Retinal pigment epithelial cell (primary cell): ENCODE results near the gene IL1B.

Source experiments
- DNase-seq: peaks from one replicate; pipeline ENCODE4 v3.0.0-alpha.2; 2010; ENCODE audit warnings: low read depth
- H3K4me3 ChIP-seq: 2 replicates; pipeline ENCODE4 v1.5.1; 2011; ENCODE audit warnings: mild to moderate bottlenecking, low read length, control low read depth, moderate library complexity
- CTCF ChIP-seq: conservative IDR thresholded peaks from 2 replicates; pipeline ENCODE4 v1.5.1; 2011; ENCODE audit warnings: low read depth, low read length, control low read depth, inconsistent platforms

The IL1B gene

GRCh38 chr2:112880696-112881095, 44.1 kb upstream of the IL1B start:
- no peak for TF ChIP-seq CTCF
- H3K4me3 ChIP-seq = no peak overlapping the region
- no peak for DNase-seq

DNA sequence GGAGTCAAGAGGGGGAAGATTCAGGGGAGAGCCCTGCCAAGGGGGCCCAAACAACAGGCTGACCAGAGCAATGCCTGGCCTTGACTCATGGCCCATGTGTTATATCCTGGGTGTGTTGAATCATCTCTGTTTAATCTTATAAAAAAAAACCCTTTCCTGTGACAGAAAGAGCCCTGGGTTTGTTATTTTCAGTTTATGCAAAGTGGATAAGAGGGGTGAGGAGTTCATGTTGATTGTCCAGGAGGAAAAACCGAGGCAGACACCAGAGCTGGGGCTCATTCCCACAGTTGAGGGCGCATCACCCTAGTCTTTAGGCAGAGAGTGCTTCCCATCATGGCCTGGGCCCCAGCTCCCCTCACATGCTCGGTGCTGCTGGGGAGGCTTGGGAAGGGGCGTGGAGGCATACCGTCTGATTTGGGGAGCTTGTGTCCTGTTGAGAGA, 43.5 kb upstream of the IL1B start:
- H3K4me3 ChIP-seq = no peak overlapping the region
- DNase-seq = no peak
- TF ChIP-seq CTCF = no peak

DNA sequence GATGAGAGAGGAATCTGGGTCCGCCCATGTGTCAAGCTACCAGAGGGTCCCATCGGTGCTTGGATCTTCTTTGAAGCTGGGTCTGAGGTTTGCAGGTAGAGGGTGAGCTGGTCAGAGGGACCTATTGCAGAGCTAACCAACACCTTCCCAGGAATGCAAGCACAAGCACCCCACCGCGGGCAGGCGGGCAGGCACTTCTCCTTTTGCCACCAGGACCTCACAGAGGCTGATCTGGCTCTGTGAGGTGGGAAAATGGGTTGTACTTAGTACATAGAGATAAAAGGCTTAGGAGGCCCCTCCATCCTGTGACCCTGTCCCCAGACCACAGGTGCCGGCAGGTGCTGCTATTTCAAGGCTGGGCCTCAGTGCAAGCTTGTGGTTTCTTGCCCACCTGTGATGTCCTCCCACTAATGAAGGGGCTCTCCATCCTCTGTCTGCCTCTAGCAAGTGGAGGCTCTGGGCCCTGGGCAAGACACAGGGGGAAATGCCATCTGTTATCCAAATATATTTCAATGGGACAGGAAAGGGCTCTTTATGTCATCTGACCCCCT, 43.0 kb upstream of the IL1B start:
- no peak for TF ChIP-seq CTCF
- H3K4me3 ChIP-seq = no peak overlapping the region
- DNase-seq = no peak

DNA sequence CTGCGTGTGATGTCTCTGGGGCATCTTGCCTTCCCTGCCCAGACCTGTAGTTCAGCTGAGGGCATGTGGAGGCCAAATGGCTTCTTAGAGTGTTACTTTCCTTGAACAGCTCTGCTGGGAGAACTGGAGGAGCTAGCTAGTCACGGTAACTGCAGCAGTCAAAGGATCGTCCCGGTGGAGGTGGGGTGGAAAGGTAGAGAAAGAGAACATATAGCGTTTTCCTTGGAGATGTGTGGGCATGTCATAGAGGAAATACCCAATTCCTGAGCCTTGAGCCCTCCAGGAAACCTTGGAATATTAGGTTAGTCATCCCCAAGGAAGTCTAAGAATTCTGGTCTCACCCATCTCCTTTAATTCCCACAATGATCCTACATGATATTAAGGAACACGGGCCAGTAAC, 40.8 kb upstream of the IL1B start:
- no peak overlapping the region for H3K4me3 ChIP-seq
- TF ChIP-seq CTCF = no peak
- DNase-seq = no peak

DNA sequence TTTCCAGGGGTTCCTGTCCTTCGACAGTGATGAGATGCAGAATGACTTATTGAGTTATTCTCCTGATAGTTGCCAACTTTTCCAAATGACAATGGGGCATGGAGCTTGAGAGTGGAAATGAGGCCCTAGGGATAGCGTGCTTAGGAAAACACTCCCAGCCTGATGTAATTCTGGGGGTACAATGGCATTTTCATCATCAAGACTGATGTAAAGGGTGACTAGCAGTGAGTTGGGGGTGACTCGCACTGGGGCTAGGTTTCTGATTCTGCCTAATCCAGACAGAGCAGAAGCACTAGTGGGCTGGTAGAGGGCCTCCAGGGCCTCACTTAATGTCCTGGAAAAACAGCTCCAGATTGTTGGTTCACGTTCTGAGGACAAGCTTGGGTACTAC, 40.4 kb upstream of the IL1B start:
- no peak for TF ChIP-seq CTCF
- DNase-seq = no peak

GRCh38 chr2:112876257-112876970, 39.8 kb upstream of the IL1B start:
- no peak for DNase-seq
- TF ChIP-seq CTCF = peak; percentile 35

More for the DNA sequence above, 40.4 kb upstream of the IL1B start:
- H3K4me3 ChIP-seq = no peak overlapping the region

More at GRCh38 chr2:112876257-112876970, 39.8 kb upstream of the IL1B start:
- no peak overlapping the region for H3K4me3 ChIP-seq
